Vagina (tissue), 2 donors: ENCODE results near the gene DOCK4.

ENCODE experiments used
- CTCF ChIP-seq, 3 experiments: fragments of 450-650 bp in 2 of 3; fragments of 200-600 bp in 1 of 3; sonication (generic) in 1 of 3; IDR thresholded peaks; one replicate each; pipeline ENCODE4 v1.5.1; 2017 to 2019; ENCODE audit warnings: antibody characterized with exemption in 3 of 3, mild to moderate bottlenecking in 2 of 3, moderate library complexity in 2 of 3
- POLR2A ChIP-seq, 2 donors: fragments of 450-650 bp; IDR thresholded peaks; one replicate each; pipeline ENCODE4 v1.6.1; 2017; ENCODE audit warnings: antibody characterized with exemption in 2 of 2, mild to moderate bottlenecking in 2 of 2, moderate library complexity in 2 of 2

DNA sequence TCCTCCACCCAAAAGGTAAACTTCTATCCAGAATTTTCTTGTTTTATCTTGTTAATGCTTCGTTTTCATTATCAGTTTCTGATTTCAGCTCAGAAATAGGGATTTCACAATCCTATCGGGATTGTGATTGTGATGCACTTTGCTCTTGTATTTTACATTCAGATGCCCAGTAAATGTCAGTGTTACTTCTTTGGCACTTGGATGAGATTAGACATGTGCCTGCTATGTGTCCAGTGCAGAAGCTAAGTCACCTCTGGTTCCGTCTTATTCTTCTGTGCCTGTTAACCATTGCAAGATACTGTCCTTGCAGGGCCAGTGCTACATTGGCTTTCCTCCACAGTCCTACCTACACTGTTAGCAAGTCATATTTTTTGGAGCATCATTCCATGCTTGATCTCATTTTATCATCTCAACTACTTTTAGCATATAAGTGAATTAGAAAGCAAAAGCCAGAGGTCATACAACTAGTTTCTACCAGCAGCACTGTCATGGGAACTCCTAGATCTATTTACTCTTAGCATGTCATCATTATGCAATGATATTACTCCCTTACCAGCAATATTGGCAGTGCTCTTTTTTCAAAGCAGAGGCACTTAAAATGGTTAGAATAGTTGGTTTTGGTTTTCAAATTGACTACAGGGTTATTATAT lies 27.0 kb upstream of the DOCK4 start:
- TF ChIP-seq CTCF (IDR thresholded peaks at IDR 0.05) = no peak
- TF ChIP-seq POLR2A (IDR thresholded peaks at IDR 0.05) = no peak
